MG63 (cell line): ENCODE data around the gene ATG16L2. TPM values are rescaled to one million over a fixed set of nuclear protein-coding genes. Genes with fewer than 3 reads are reported as not detected.

ENCODE experiments used
- DNase-seq: peaks from one replicate; pipeline ENCODE4 v3.0.0-alpha.2; 2020
- H3K27me3 ChIP-seq: fragments of 250-450 bp; sonication (Bioruptor Pico); 2 replicates; pipeline ENCODE4 v1.5.1; 2020; ENCODE audit warnings: mild to moderate bottlenecking, moderate library complexity
- H3K36me3 ChIP-seq: fragments of 250-450 bp; sonication (Bioruptor Pico); 2 replicates; pipeline ENCODE4 v1.5.1; 2020; ENCODE audit warnings: mild to moderate bottlenecking, moderate library complexity
- H3K4me3 ChIP-seq: fragments of 250-450 bp; sonication (Bioruptor Pico); 2 replicates; pipeline ENCODE4 v1.5.1; 2020; ENCODE audit warnings: mild to moderate bottlenecking, moderate library complexity
- H3K9me3 ChIP-seq: fragments of 250-450 bp; sonication (Bioruptor Pico); 2 replicates; pipeline ENCODE4 v1.5.1; 2020; ENCODE audit warnings: mild to moderate bottlenecking, moderate library complexity
- total RNA-seq: library from RNA; depleted of rRNA; stranded (reverse); fragments of >200 nt; shearing (Covaris generic); gene quantifications from 2 replicates; pipeline ENCODE4 v1.2.3, GENCODE V29; 2014; ENCODE audit warnings: low replicate concordance

ATG16L2 gene
- total RNA-seq, 1 experiment from 2014 or later = 5.1 TPM

DNA sequence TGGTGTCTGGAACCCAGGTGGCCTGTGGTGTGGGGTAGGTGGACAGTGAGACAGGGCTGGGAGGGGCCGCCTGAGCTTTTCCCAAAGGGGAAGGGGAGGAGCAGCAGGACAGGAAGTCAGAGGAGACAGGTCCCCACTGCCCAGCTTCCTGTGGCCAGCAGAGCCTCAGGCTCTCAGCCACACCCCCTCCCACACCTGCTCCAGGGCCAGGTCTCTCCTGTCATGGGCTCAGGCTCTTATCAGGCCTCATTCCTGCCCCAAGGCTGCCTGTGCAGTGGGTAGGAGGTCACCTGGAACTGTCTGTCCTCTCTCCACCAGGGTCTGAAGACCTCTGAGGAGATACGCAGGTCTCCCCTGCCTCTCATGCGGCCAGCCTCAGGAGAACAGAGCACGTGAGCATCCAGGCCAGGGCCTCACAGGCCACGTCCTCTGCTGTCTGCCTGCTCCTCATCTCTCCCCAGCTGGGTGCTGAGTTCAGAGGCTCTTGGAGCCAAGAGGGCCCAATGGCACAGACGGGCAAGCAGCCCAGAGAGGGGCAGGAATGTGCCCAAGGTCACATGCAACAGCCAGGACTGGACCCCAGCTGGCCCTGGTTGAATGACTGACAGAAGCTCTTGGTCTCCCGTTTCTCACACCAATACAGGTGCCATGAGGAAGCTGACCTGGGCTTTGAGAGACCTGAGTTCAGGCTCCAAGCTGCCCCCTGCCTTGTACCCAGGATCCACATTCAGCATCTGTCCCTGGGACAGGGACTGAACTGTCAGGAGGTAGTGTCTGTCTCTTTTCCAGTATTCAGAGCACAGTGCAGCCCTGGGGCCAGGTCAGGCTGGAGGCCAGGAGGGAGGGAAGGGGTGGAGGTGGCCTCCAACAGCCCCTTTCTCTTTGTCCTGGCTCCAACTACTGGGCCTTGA lies 37.1 kb upstream of the ATG16L2 start:
- H3K27me3 ChIP-seq = no peaks in the 10 kb centered on the region
- H3K36me3 ChIP-seq = no peaks in the 10 kb centered on the region
- no peaks in the 10 kb centered on the region for H3K9me3 ChIP-seq
- H3K4me3 ChIP-seq = no peak overlapping the region
- no peak for DNase-seq

GRCh38 chr11:72777755-72778278 lies 36.4 kb upstream of the ATG16L2 start:
- H3K9me3 ChIP-seq = no peaks in the 10 kb centered on the region
- no peaks in the 10 kb centered on the region for H3K27me3 ChIP-seq
- no peak overlapping the region for H3K4me3 ChIP-seq
- H3K36me3 ChIP-seq = no peaks in the 10 kb centered on the region
- DNase-seq = no peak

- no peaks in the 10 kb centered on the region for H3K9me3 ChIP-seq
- no peaks in the 10 kb centered on the region for H3K27me3 ChIP-seq
- H3K36me3 ChIP-seq = no peaks in the 10 kb centered on the region
- no peak for DNase-seq
- H3K4me3 ChIP-seq = no peak overlapping the region
Observed at GRCh38 chr11:72778535-72779494, 35.4 kb upstream of the ATG16L2 start.

DNA sequence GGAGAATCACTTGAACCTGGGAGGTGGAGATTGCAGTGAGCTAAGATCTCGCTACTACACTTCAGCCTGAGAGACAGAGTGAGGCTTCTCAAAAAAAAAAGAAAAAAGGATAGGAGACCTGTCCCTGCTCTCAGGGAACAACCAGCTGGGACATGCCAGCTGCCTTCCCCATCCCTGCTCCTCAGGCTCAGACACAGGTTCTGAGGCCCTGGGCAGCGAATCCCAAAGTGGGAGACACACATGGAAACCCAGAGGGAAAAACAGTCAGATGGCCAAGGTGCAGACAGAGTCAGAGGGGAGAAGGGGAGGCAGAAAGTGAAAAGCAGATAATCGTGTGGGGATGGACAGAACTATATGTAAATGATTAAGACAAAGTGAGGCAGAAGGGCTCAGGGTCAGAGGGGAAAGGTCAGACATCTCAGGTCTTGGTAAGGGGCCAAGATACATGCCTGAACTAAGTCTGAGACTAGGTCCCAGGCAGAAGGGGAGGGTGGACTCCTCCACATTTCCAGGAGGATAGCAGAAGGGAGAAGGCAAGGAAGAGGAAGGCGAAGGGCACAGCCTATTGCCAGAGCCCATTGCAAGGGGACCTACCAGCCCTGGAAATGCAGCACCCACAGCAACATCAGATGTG lies 34.6 kb upstream of the ATG16L2 start:
- H3K36me3 ChIP-seq = no peaks in the 10 kb centered on the region
- H3K4me3 ChIP-seq = no peak overlapping the region
- H3K9me3 ChIP-seq = no peaks in the 10 kb centered on the region
- no peaks in the 10 kb centered on the region for H3K27me3 ChIP-seq
- DNase-seq = no peak

DNA sequence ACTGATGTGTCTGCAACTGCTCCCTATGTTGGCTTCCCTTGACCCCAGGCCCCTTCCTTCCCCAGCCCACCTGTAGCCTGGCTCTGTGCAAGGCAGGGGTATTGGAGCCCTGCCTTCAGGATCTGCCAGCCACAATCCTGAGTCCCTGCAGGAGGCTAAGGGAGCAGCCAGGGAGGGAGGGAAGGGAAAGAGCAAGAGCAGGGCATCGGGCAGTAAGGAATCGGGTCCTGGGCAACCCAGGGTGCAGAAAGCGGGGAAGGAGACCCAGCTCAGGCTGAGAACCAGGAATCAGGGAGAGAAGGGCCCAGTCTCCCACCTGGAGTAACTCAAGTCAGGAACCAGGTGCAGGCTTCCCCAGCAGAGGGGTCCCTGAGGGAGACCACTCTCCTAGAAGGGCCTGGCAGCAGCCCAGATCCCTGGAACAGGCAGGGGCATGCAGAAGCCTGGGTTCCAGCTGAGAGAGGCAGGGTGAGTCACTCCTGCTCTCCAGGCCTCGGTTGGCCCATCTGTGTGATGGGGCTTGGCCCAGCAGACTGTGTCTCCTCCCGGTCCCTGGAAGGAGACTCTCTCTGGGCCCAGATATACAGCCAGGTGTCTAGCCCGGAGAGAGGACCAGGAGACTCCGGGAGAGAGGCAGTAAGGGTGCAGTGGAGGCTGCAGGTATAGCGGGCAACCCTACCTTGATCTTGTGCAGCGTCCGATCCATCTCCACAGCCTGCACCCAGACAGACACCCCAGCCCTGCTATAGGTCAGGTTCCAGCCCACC lies 33.7 kb upstream of the ATG16L2 start:
- no peaks in the 10 kb centered on the region for H3K9me3 ChIP-seq
- H3K27me3 ChIP-seq = no peaks in the 10 kb centered on the region
- no peaks in the 10 kb centered on the region for H3K36me3 ChIP-seq
- DNase-seq = no peak
- H3K4me3 ChIP-seq = no peak overlapping the region

DNA sequence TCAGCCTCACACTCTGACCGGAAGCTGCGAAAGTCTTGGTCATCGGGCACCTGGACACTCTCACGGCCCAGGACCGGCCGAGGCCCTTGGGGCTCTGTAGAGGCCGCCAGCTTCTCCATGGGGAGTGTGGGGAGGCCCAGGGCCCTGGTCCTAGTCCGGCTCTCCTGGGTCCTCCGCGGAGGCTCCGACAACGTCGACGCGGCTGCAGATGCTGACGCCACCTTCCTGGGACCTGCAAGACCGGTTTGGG lies 33.2 kb upstream of the ATG16L2 start:
- Histone ChIP-seq H3K4me3 (no peak overlapping the region), H3K9me3 (no peaks in the 10 kb centered on the region), H3K36me3 (no peaks in the 10 kb centered on the region), H3K27me3 (no peaks in the 10 kb centered on the region)
- DNase-seq = no peak

DNA sequence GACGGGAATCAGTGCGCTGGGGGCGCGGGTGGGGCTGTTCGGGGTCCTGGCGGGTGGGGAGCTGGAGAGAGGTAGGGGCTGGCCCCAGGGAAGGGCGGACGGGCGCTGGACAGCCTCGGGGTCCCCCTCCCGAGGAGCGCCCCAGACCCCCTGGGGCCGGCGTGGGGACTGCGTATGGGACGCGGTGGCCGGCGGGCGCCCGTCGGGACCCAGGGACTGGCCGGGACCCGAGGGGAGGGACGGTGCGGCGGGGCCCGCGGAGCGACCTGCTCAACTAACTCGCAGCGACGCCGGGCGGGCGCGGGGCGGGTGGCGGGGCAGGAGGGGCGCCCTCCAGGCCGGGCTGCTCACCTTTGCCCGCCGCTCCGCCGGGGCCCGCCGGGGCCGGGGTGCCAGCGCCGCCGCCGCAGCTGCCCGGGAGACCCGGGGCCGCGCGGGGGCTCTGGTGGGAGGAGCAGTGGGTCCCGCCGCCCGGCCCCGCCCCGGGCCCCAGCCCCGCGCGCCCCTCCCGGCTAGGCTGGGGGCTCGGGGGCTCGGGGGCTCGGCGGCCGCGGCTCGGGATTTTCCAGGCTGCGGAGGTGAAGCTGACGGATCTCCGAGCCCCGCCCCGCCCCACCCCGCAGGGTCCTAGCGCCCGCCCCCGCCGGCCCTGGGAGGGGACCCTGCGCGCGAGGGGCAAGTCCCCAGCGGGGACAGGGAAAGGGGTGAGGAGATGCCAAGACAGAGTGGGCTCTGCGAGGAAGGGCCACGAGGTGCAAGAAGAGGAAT lies 32.7 kb upstream of the ATG16L2 start:
- no peaks in the 10 kb centered on the region for H3K9me3 ChIP-seq
- H3K36me3 ChIP-seq = no peaks in the 10 kb centered on the region
- H3K27me3 ChIP-seq = no peaks in the 10 kb centered on the region
- no peak overlapping the region for H3K4me3 ChIP-seq
- DNase-seq = no peak

DNA sequence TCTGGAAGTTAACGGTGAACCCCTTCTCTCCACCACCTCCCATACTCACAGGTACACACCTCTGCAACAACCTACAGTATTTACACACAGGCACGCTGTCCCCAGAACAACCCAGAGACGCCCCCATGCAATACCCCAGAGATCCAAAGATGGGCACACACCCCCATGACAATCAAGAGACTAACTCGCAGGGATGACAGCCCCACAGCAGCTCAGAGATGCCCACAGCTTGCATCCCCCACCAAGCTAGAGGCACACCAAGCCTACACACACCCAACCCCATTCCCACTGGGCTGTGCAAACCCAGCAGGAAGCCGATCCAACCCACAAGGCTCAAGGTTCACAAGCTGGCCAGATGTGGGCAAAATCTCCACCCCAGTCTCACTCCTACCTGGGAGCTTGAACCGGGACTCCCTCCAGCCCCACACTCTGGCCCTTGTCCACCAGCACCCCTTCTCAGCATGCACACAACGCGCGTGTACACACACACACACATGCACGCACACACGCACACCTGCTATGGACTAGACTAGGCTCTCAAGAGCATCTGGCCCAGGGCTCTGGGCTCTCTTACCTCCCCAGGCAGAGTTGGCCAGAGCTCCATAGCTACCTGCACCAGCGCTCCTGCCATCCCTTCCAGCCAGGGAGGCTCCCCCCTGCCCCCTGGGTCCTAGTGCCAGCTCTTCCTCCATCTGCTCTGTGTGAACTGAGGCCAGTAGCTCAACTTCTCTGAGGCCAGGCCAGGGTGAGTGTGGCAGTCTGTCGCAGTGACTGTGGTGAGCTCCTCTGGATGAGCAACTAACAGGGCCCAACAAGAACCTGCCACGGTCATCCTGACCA lies 31.9 kb upstream of the ATG16L2 start:
- H3K9me3 ChIP-seq = no peaks in the 10 kb centered on the region
- no peak for DNase-seq

GRCh38 chr11:72783144-72783905 lies 30.9 kb upstream of the ATG16L2 start:
- H3K9me3 ChIP-seq = no peaks in the 10 kb centered on the region
- no peaks in the 10 kb centered on the region for H3K27me3 ChIP-seq
- H3K36me3 ChIP-seq = no peaks in the 10 kb centered on the region
- DNase-seq = no peak
- no peak overlapping the region for H3K4me3 ChIP-seq

More for the DNA sequence above, 31.9 kb upstream of the ATG16L2 start:
- Histone ChIP-seq H3K27me3 (no peaks in the 10 kb centered on the region), H3K36me3 (no peaks in the 10 kb centered on the region), H3K4me3 (no peak overlapping the region)

GRCh38 chr11:72784662-72785061 lies 29.5 kb upstream of the ATG16L2 start:
- Histone ChIP-seq H3K36me3 (no peaks in the 10 kb centered on the region), H3K27me3 (no peaks in the 10 kb centered on the region), H3K4me3 (no peak overlapping the region), H3K9me3 (no peaks in the 10 kb centered on the region)
- DNase-seq = no peak

- Histone ChIP-seq H3K27me3 (no peaks in the 10 kb centered on the region), H3K9me3 (no peaks in the 10 kb centered on the region), H3K4me3 (no peak overlapping the region), H3K36me3 (no peaks in the 10 kb centered on the region)
- DNase-seq = no peak
Observed at GRCh38 chr11:72786305-72787215, 27.7 kb upstream of the ATG16L2 start.

GRCh38 chr11:72787216-72788104 lies 26.8 kb upstream of the ATG16L2 start:
- no peak for DNase-seq
- H3K9me3 ChIP-seq = no peaks in the 10 kb centered on the region
- no peaks in the 10 kb centered on the region for H3K27me3 ChIP-seq
- no peaks in the 10 kb centered on the region for H3K36me3 ChIP-seq
- no peak overlapping the region for H3K4me3 ChIP-seq

DNA sequence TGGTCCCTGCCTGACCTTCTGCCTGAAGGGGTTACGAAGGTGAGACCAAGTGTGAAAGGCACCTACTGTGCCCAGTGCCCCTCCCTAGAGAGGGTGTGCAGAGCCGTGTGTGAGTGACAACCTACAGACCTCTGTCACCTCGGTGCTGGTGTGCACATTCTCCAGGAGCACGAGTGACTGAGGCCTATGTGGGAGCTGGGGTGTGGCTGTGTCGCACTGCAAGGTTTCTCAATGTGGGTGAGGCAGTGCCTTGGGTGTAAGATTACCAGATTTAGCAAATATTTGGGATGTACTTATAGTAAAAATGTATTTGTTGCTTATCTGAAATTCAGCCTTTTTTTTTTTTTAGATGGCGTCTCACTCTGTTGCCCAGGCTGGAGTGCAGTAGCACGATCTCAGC lies 26.0 kb upstream of the ATG16L2 start:
- no peaks in the 10 kb centered on the region for H3K27me3 ChIP-seq
- no peak for DNase-seq
- no peaks in the 10 kb centered on the region for H3K36me3 ChIP-seq

More for the DNA sequence above, 26.0 kb upstream of the ATG16L2 start:
- Histone ChIP-seq H3K9me3 (no peaks in the 10 kb centered on the region), H3K4me3 (no peak overlapping the region)
